ENCODE measurements around the gene PGAP3.

PGAP3 gene

DNA sequence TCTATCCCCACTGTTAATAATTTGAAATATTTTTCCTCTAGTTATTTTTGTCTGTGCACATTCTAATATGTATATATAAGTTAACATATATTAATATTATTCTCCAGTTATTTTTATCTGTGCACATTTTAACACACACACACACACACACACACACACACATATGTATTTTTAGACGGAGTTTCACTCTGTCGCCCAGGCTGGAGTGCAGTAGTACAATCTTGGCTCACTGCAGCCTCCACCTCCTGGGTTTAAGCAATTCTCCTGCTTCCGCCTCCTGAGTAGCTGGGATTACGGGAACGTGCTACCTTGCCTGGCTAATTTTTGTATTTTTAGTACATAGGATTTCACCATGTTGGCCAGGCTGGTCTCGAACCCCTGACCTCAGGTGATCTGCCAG is 29.8 kb upstream of the PGAP3 start:
- Histone ChIP-seq H3K36me3 (ENCODE audit: control insufficient read depth in 2 of 2, insufficient read depth in 1 of 2, low read length in 2 of 2) (peaks cover 14 to 67% of the 10 kb centered on the region in 2 experiments; a peak in 2 of 3 replicates), H3K27ac (ENCODE audit: extremely low read depth, low read depth, low read length) (no peak overlapping the region), H3K4me1 (ENCODE audit: control insufficient read depth, insufficient read depth, low read length) (no peaks in the 10 kb centered on the region), H3K4me3 (ENCODE audit: low read depth, low read length) (no peak overlapping the region), H3K9me3 (ENCODE audit: control insufficient read depth, insufficient read depth, low read depth, low read length) (no peaks in the 10 kb centered on the region)
- ChIA-PET CTCF (interaction anchor here (2.2 kb wide), 1 partner anchor 96 kb away, joined by 8 read pairs; no protein-coding TSS in a partner anchor), POLR2A (interaction anchor here (1.5 kb wide), 1 partner anchor 18 kb away, joined by 5 read pairs; the partner anchor contains the start of gene ERBB2)
- TF ChIP-seq PATZ1 (tag by site-specific recombination; IDR thresholded peaks at IDR 0.05) (no peak), WT1 (tag by site-specific recombination; IDR thresholded peaks at IDR 0.05) (no peak), KLF9 (tag by site-specific recombination; IDR thresholded peaks at IDR 0.05; ENCODE audit: low read depth) (no peak), ZNF558 (tag by site-specific recombination; IDR thresholded peaks at IDR 0.05) (no peak), ZNF621 (tag by site-specific recombination; IDR thresholded peaks at IDR 0.05) (no peak), ZNF670 (tag by site-specific recombination; IDR thresholded peaks at IDR 0.05; ENCODE audit: low read depth) (no peak), ZNF560 (tag by site-specific recombination; IDR thresholded peaks at IDR 0.05; ENCODE audit: borderline replicate concordance) (no peak), ZNF132 (tag by site-specific recombination; IDR thresholded peaks at IDR 0.05; ENCODE audit: borderline replicate concordance) (no peak), OVOL3 (tag by site-specific recombination; IDR thresholded peaks at IDR 0.05) (no peak), ZNF660 (tag by site-specific recombination; IDR thresholded peaks at IDR 0.05) (no peak), ZNF791 (tag by site-specific recombination; IDR thresholded peaks at IDR 0.05) (no peak), ZNF10 (tag by site-specific recombination; IDR thresholded peaks at IDR 0.05) (no peak), YY1 (tag by site-specific recombination; IDR thresholded peaks at IDR 0.05) (no peak), ZNF404 (tag by site-specific recombination; IDR thresholded peaks at IDR 0.05) (no peak), SALL2 (tag by site-specific recombination; IDR thresholded peaks at IDR 0.05; ENCODE audit: borderline replicate concordance) (no peak)

DNA sequence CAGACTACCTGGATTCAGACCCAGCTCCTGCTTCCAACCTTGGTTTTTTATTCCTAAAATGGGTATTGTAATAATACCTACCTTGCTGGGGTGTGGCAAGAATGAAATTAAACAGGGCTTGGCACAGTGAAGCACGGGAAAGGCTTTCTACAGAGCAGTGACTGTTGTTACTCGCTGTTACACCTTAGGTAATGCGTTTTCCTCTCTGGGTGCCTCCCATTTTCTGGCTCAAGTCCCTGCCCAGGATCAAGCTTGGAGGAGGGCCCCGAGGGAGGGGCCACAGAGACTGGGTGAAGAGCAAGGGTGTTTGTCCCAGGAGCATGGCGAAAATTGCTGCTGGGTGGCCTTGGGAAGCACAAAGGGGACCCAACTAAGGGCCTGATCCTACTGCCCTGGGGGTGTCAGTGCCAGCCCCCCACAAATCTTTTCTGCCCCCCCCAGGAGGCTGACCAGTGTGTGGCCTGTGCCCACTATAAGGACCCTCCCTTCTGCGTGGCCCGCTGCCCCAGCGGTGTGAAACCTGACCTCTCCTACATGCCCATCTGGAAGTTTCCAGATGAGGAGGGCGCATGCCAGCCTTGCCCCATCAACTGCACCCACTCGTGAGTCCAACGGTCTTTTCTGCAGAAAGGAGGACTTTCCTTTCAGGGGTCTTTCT is 29.2 kb upstream of the PGAP3 start:
- Histone ChIP-seq H3K27ac (ENCODE audit: extremely low read depth, low read depth, low read length) (no peak overlapping the region), H3K4me1 (ENCODE audit: control insufficient read depth, insufficient read depth, low read length) (no peaks in the 10 kb centered on the region), H3K4me3 (ENCODE audit: low read depth, low read length) (no peak overlapping the region), H3K36me3 (ENCODE audit: control insufficient read depth in 2 of 2, insufficient read depth in 1 of 2, low read length in 2 of 2) (peaks cover 14 to 71% of the 10 kb centered on the region in 2 experiments; a peak in 2 of 3 replicates), H3K9me3 (ENCODE audit: control insufficient read depth, insufficient read depth, low read depth, low read length) (no peaks in the 10 kb centered on the region)
- CTCF ChIA-PET = no interaction called here
- POLR2A ChIA-PET = no interaction called here
- TF ChIP-seq GLIS2 (tag by site-specific recombination; IDR thresholded peaks at IDR 0.05) (peak; percentile 18; the same call in 1 of the 2 replicates), ZNF473 (tag by site-specific recombination; IDR thresholded peaks at IDR 0.05) (no peak)

DNA sequence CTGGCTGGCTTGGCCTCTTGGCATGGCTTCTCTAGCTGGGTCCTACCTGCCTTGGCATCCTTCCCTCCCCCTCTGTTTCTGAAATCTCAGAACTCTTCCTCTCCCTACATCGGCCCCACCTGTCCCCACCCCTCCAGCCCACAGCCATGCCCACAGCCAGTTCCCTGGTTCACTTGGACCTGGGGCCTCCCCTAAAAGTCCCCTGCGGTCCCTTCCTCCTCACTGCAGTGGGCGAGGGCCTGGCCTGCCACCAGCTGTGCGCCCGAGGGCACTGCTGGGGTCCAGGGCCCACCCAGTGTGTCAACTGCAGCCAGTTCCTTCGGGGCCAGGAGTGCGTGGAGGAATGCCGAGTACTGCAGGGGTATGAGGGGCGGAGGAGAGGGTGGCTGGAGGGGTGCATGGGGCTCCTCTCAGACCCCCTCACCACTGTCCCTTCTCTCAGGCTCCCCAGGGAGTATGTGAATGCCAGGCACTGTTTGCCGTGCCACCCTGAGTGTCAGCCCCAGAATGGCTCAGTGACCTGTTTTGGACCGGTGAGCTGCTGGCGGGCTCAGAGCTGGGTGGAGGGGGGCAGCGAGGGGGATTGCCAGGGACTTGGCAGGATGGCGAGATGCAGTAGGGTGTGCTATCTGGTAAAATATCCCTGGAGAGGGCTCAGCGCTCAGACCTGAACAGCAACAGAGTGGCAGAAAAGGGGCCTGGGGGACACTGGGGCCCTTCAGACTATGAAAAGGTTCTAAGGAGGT is 28.4 kb upstream of the PGAP3 start:
- ChIA-PET CTCF (interaction anchor here (0.7 kb wide), 1 partner anchor 14 kb away, joined by 3 read pairs; the partner anchor contains the start of gene MIEN1), POLR2A (no interaction called here)
- H3K27ac ChIP-seq (ENCODE audit: extremely low read depth, low read depth, low read length) = no peak overlapping the region
- no peaks in the 10 kb centered on the region for H3K9me3 ChIP-seq (ENCODE audit: control insufficient read depth, insufficient read depth, low read depth, low read length)
- H3K4me1 ChIP-seq (ENCODE audit: control insufficient read depth, insufficient read depth, low read length) = no peaks in the 10 kb centered on the region
- no peak overlapping the region for H3K4me3 ChIP-seq (ENCODE audit: low read depth, low read length)
- H3K36me3 ChIP-seq (ENCODE audit: control insufficient read depth in 2 of 2, insufficient read depth in 1 of 2, low read length in 2 of 2) = peaks cover 14 to 75% of the 10 kb centered on the region in 2 experiments; a peak in 2 of 3 replicates
- TF ChIP-seq MYNN (tag by site-specific recombination; IDR thresholded peaks at IDR 0.05; ENCODE audit: borderline replicate concordance) (no peak), CTCF (tag by site-specific recombination; IDR thresholded peaks at IDR 0.05) (no peak), PRDM6 (tag by site-specific recombination; IDR thresholded peaks at IDR 0.05) (no peak), ZNF777 (tag by site-specific recombination; IDR thresholded peaks at IDR 0.05; ENCODE audit: borderline replicate concordance) (no peak), ZNF560 (tag by site-specific recombination; IDR thresholded peaks at IDR 0.05; ENCODE audit: borderline replicate concordance) (no peak), ZNF768 (tag by site-specific recombination; IDR thresholded peaks at IDR 0.05) (no peak), SCRT1 (tag by site-specific recombination; IDR thresholded peaks at IDR 0.05; ENCODE audit: borderline replicate concordance) (no peak)
- TF ChIP-seq, protein P1, sequence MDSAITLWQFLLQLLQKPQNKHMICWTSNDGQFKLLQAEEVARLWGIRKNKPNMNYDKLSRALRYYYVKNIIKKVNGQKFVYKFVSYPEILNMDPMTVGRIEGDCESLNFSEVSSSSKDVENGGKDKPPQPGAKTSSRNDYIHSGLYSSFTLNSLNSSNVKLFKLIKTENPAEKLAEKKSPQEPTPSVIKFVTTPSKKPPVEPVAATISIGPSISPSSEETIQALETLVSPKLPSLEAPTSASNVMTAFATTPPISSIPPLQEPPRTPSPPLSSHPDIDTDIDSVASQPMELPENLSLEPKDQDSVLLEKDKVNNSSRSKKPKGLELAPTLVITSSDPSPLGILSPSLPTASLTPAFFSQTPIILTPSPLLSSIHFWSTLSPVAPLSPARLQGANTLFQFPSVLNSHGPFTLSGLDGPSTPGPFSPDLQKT (IDR thresholded peaks at IDR 0.05; ENCODE audit: borderline replicate concordance, low read depth, low read length) = no peak

Measured in HEK293 (cell line).